ENCODE data around the gene RXFP3.

RXFP3 gene

DNA sequence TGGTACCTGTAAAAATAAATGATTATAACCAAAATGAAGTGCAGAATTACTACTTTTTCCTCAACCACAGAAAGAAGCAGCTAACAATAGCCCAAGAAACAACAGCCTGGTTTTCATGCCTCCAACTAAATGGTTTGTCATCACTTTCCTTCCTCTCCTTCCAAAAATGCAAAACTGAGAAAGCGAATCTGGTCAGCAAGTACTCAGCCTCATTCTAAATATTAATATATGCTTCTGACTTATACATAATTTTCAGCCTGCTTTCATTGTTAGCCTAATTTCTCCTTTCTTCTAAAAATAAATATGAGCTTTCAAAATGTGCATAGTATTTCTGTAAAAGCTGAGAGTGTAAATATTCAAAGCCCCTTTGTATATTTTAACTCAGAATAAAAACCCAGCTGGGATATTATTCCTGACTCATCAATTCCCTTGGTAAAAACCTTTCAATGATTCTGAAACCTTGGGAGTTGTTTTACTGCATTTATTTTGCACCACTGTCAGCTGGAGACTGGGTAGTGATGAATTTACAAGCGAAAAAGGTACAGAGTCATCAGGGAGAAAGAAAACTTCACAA is 21.5 kb downstream of the RXFP3 start:
- Histone ChIP-seq H3K9me3 (ENCODE audit: severe bottlenecking) (no peaks in the 10 kb centered on the region), H3K27me3 (ENCODE audit: insufficient read depth, poor library complexity, severe bottlenecking) (no peaks in the 10 kb centered on the region), H3K4me3 (ENCODE audit: severe bottlenecking) (no peak overlapping the region), H3K27ac (ENCODE audit: poor library complexity, severe bottlenecking) (no peak overlapping the region), H3K36me3 (ENCODE audit: low read depth) (no peaks in the 10 kb centered on the region), H3K4me1 (ENCODE audit: insufficient read depth, poor library complexity, severe bottlenecking) (no peaks in the 10 kb centered on the region)
- ATAC-seq (ENCODE audit: low read depth) (no peak), DNase-seq (ENCODE audit: low spot score) (no peak)
- TF ChIP-seq, protein P1, sequence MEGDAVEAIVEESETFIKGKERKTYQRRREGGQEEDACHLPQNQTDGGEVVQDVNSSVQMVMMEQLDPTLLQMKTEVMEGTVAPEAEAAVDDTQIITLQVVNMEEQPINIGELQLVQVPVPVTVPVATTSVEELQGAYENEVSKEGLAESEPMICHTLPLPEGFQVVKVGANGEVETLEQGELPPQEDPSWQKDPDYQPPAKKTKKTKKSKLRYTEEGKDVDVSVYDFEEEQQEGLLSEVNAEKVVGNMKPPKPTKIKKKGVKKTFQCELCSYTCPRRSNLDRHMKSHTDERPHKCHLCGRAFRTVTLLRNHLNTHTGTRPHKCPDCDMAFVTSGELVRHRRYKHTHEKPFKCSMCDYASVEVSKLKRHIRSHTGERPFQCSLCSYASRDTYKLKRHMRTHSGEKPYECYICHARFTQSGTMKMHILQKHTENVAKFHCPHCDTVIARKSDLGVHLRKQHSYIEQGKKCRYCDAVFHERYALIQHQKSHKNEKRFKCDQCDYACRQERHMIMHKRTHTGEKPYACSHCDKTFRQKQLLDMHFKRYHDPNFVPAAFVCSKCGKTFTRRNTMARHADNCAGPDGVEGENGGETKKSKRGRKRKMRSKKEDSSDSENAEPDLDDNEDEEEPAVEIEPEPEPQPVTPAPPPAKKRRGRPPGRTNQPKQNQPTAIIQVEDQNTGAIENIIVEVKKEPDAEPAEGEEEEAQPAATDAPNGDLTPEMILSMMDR (IDR thresholded peaks at IDR 0.05; ENCODE audit: poor library complexity, severe bottlenecking) = no peak

DNA sequence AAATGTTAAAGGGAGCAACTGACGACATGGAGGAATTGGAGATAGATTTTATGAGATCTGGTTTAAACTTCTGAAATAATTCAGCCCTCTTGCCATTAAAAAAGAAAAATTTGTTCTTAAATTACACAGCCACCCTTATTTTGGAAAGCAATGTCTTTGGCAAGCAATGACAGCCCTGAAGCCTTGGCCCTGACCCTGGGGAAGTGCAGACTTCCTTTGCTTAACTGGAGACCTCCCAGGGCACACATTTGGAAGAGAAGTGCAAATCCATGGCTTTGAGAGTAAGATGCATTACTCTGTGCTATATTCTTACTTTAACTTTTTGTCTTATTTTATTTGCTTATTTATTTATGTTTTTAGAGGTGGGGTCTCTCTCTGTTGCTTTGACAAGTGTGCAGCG is 22.0 kb downstream of the RXFP3 start:
- no peak overlapping the region for H3K4me3 ChIP-seq (ENCODE audit: severe bottlenecking)
- DNase-seq (ENCODE audit: low spot score) = no peak
- no peak overlapping the region for H3K27ac ChIP-seq (ENCODE audit: poor library complexity, severe bottlenecking)
- no peaks in the 10 kb centered on the region for H3K4me1 ChIP-seq (ENCODE audit: insufficient read depth, poor library complexity, severe bottlenecking)
- H3K9me3 ChIP-seq (ENCODE audit: severe bottlenecking) = no peaks in the 10 kb centered on the region
- H3K27me3 ChIP-seq (ENCODE audit: insufficient read depth, poor library complexity, severe bottlenecking) = no peaks in the 10 kb centered on the region
- no peaks in the 10 kb centered on the region for H3K36me3 ChIP-seq (ENCODE audit: low read depth)
- ATAC-seq (ENCODE audit: low read depth) = no peak
- TF ChIP-seq, protein P1 (IDR thresholded peaks at IDR 0.05; ENCODE audit: poor library complexity, severe bottlenecking) = no peak

DNA sequence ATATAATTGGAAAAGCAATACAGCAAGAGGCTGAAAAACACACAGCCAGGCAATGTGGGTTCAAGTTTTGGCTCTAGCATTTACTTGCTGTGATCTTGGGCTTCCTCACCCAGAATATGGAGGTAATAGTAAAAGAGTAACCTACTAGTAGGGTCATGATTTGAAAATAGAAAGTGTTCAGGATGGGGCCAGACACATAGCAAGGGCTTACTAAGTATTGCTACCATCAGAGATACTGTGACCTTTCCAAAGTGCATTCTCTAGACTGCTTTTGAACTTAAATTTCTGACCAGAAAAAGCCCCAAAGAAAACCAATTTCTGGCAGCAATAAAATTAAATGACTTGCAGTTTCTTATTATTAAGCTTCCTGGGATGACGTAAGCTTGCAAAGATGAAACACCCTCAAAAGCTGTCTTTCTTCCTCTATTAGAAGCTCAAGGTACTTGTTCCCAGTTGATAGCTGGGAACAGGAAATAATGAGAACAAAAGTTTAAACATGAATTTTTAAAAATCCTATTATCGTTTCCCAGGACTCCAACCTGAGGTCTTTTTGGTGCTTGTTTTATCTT is 28.0 kb downstream of the RXFP3 start:
- Histone ChIP-seq H3K27me3 (ENCODE audit: insufficient read depth, poor library complexity, severe bottlenecking) (no peaks in the 10 kb centered on the region), H3K4me3 (ENCODE audit: severe bottlenecking) (no peak overlapping the region), H3K27ac (ENCODE audit: poor library complexity, severe bottlenecking) (no peak overlapping the region), H3K36me3 (ENCODE audit: low read depth) (no peaks in the 10 kb centered on the region), H3K9me3 (ENCODE audit: severe bottlenecking) (no peaks in the 10 kb centered on the region), H3K4me1 (ENCODE audit: insufficient read depth, poor library complexity, severe bottlenecking) (no peaks in the 10 kb centered on the region)
- TF ChIP-seq, protein P1 (IDR thresholded peaks at IDR 0.05; ENCODE audit: poor library complexity, severe bottlenecking) = no peak
- DNase-seq (ENCODE audit: low spot score) (no peak), ATAC-seq (ENCODE audit: low read depth) (no peak)

DNA sequence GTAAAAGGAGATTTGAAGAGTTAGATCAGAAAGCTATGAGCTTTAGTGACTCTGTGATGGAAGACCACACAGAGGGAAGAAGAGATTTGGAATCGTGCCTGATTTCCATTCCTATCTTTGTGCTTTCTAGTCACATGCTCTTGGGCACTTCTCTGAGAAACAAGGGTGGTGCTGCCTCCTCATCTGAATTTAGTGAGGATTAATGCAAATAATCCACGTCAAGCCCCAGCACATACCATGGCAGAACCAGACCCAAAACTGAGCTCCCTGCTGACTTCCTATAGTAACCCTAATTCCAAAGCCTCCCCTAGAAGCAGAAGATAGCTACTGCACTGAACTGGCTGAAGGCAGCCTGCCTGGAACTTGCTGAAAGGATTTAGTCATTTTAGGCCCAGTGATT is 30.6 kb downstream of the RXFP3 start:
- Histone ChIP-seq H3K4me1 (ENCODE audit: insufficient read depth, poor library complexity, severe bottlenecking) (no peaks in the 10 kb centered on the region), H3K4me3 (ENCODE audit: severe bottlenecking) (no peak overlapping the region), H3K27me3 (ENCODE audit: insufficient read depth, poor library complexity, severe bottlenecking) (no peaks in the 10 kb centered on the region), H3K27ac (ENCODE audit: poor library complexity, severe bottlenecking) (no peak overlapping the region), H3K9me3 (ENCODE audit: severe bottlenecking) (no peaks in the 10 kb centered on the region), H3K36me3 (ENCODE audit: low read depth) (no peaks in the 10 kb centered on the region)
- TF ChIP-seq, protein P1 (IDR thresholded peaks at IDR 0.05; ENCODE audit: poor library complexity, severe bottlenecking) = no peak
- ATAC-seq (ENCODE audit: low read depth) (no peak), DNase-seq (ENCODE audit: low spot score) (no peak)
